Choroid plexus epithelial cell (primary cell): ENCODE measurements around the gene CHMP2A.
"Not testable (repeated sequence)": the region's sequence is repeated elsewhere in the genome, so short reads cannot be mapped to it uniquely, and the experiment has no call there.

Source experiments
- DNase-seq: peaks from one replicate; pipeline ENCODE4 v3.0.0-alpha.2; 2010; ENCODE audit warnings: low read depth
- H3K4me3 ChIP-seq: 2 replicates; pipeline ENCODE4 v1.5.1; 2011; ENCODE audit warnings: low read depth, mild to moderate bottlenecking, control low read depth, low read length, moderate library complexity
- CTCF ChIP-seq: conservative IDR thresholded peaks from 2 replicates; pipeline ENCODE4 v1.5.1; 2011; ENCODE audit warnings: low read depth, mild to moderate bottlenecking, control low read depth, inconsistent platforms, low read length, moderate library complexity

The CHMP2A gene

GRCh38 chr19:58510084-58510862, 44.6 kb downstream of the CHMP2A start:
- no peak for DNase-seq
- H3K4me3 ChIP-seq = no peak overlapping the region
- TF ChIP-seq CTCF = no peak

GRCh38 chr19:58509731-58510083, 45.2 kb downstream of the CHMP2A start:
- no peak for DNase-seq
- H3K4me3 ChIP-seq = no peak overlapping the region
- TF ChIP-seq CTCF = no peak

- DNase-seq, H3K4me3 ChIP-seq: not testable (repeated sequence)
Measured at GRCh38 chr19:58507602-58508223, 47.2 kb downstream of the CHMP2A start.
